PFSK-1 (cell line): Measurements from ENCODE around the gene BUB1B.

Source experiments
- FOXP2 ChIP-seq: optimal IDR thresholded peaks from 2 replicates; pipeline ENCODE3; 2011; ENCODE audit warnings: borderline replicate concordance, control low read depth, inconsistent platforms; ENCODE audit not compliant: insufficient read depth; ENCODE audit errors: extremely low read length, extremely low read depth
- POLR2AphosphoS5 ChIP-seq: IDR thresholded peaks from 2 replicates; pipeline ENCODE4 v1.6.1; 2012; ENCODE audit warnings: low read depth, mild to moderate bottlenecking, control low read depth, low read length, moderate library complexity
- REST ChIP-seq, 2 experiments: IDR thresholded peaks; 2 replicates each; pipeline versions ENCODE4 v1.6.1 to v1.8.0; 2011 to 2012; ENCODE audit warnings: low read depth in 2 of 2, low read length in 2 of 2, control low read depth in 1 of 2, inconsistent platforms in 1 of 2, mild to moderate bottlenecking in 1 of 2, moderate library complexity in 1 of 2; ENCODE audit not compliant: insufficient read depth in 1 of 2
- SIN3A ChIP-seq: IDR thresholded peaks from 2 replicates; pipeline ENCODE4 v1.6.1; 2012; ENCODE audit warnings: mild to moderate bottlenecking, low read length, moderate library complexity, borderline replicate concordance; ENCODE audit not compliant: insufficient read depth
- TAF1 ChIP-seq: IDR thresholded peaks from 2 replicates; pipeline ENCODE4 v1.6.1; 2012; ENCODE audit warnings: low read length, control low read depth, borderline replicate concordance; ENCODE audit not compliant: insufficient read depth

The BUB1B gene

GRCh38 chr15:40160021-40160420 is 848 bp upstream of the BUB1B start:
- TF ChIP-seq POLR2AphosphoS5 = no peak
- no peak for TF ChIP-seq TAF1
- no peak for TF ChIP-seq REST (IDR thresholded peaks at IDR 0.05; ENCODE audit: insufficient read depth in 1 of 2, low read depth in 2 of 2, low read length in 2 of 2)
- TF ChIP-seq SIN3A = no peak
- TF ChIP-seq FOXP2 = no peak

- TF ChIP-seq POLR2AphosphoS5 (no peak), REST (IDR thresholded peaks at IDR 0.05; ENCODE audit: insufficient read depth in 1 of 2, low read depth in 2 of 2, low read length in 2 of 2) (no peak), TAF1 (no peak)
These were observed 973 bp downstream of the BUB1B start for GRCh38 chr15:40161693-40162391.

- TF ChIP-seq POLR2AphosphoS5 (no peak), SIN3A (no peak), TAF1 (no peak), FOXP2 (no peak), REST (IDR thresholded peaks at IDR 0.05; ENCODE audit: insufficient read depth in 1 of 2, low read depth in 2 of 2, low read length in 2 of 2) (no peak)
These were observed 1.7 kb downstream of the BUB1B start for GRCh38 chr15:40162552-40162951.

- TF ChIP-seq POLR2AphosphoS5 (no peak), TAF1 (no peak), FOXP2 (no peak)
These were observed 3.0 kb downstream of the BUB1B start for GRCh38 chr15:40163657-40164416.

GRCh38 chr15:40175160-40175559 is 14.3 kb downstream of the BUB1B start:
- TF ChIP-seq POLR2AphosphoS5 (no peak), TAF1 (no peak), SIN3A (no peak), FOXP2 (no peak), REST (IDR thresholded peaks at IDR 0.05; ENCODE audit: insufficient read depth in 1 of 2, low read depth in 2 of 2, low read length in 2 of 2) (no peak)
